A673 (cell line): ENCODE data around the gene KCNJ11.

Source experiments
- EZH2 ChIP-seq: fragments of 200-600 bp; sonication (generic); IDR thresholded peaks from 2 replicates; pipeline ENCODE4 v1.6.1; 2017; ENCODE audit warnings: borderline replicate concordance, low read depth, mild to moderate bottlenecking, mixed read lengths, antibody characterized with exemption, low read length; ENCODE audit not compliant: poor library complexity, severe bottlenecking
- TF ChIP-seq, protein P1 (sequence below): fragments of 300-800, 200-600 bp; sonication (generic); conservative IDR thresholded peaks from 2 replicates; pipeline ENCODE4 v1.5.1; 2017; ENCODE audit warnings: low read depth, mild to moderate bottlenecking, antibody characterized with exemption, low read length, moderate library complexity, mixed read lengths

DNA sequence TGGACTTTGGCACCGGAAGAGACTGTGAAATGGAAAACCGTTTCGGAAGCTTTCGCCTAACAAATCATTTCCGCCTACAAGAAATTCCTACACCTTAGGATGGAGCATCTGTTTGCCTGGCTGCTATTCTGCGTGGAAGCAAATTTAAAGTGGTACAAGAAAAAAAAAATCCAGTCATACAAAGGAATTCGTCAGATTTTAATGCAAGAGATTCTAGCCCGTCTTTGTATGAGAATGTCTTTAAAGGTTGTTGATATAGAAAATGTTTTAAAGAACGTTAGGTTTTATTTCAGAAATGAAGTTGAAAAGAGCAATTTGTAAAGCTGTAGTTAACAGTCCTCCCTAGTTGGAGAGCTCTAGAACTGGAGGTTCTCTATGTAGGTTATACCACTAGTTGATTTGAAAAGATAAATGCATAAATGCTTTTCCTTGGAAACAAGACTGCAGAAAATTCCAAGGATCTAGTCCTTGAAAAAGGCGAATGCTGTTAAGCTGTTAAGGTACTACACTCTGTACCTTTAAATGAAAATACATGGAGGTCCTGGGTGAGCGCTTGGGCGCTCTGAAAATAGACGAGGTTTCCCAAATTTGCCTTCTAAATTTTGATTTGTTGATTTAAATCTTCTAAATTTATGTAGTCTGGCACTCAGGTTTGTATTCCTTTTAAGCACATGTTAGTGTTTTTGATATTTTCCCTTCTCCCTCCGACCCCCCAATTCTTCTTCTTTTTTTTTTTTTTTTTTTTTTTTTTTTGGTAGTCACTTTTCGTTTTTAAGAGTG is 34.4 kb downstream of the KCNJ11 start:
- TF ChIP-seq EZH2: no peak
- TF ChIP-seq, protein P1, sequence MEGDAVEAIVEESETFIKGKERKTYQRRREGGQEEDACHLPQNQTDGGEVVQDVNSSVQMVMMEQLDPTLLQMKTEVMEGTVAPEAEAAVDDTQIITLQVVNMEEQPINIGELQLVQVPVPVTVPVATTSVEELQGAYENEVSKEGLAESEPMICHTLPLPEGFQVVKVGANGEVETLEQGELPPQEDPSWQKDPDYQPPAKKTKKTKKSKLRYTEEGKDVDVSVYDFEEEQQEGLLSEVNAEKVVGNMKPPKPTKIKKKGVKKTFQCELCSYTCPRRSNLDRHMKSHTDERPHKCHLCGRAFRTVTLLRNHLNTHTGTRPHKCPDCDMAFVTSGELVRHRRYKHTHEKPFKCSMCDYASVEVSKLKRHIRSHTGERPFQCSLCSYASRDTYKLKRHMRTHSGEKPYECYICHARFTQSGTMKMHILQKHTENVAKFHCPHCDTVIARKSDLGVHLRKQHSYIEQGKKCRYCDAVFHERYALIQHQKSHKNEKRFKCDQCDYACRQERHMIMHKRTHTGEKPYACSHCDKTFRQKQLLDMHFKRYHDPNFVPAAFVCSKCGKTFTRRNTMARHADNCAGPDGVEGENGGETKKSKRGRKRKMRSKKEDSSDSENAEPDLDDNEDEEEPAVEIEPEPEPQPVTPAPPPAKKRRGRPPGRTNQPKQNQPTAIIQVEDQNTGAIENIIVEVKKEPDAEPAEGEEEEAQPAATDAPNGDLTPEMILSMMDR: no peak
